Measurements from ENCODE around the gene MIS12. TPM values are rescaled to one million over a fixed set of nuclear protein-coding genes. Genes with fewer than 3 reads are reported as not detected.

Gene MIS12
- total RNA-seq, 1 experiment from 2014 or later: 32.6 TPM

GRCh38 chr17:5499476-5500231 is 13.3 kb downstream of the MIS12 start:
- DNase-seq (ENCODE audit: low read depth): no peak

- no peak for DNase-seq (ENCODE audit: low read depth)
These were observed 13.9 kb downstream of the MIS12 start for GRCh38 chr17:5500247-5500588.

GRCh38 chr17:5500589-5501391 is 14.4 kb downstream of the MIS12 start:
- DNase-seq (ENCODE audit: low read depth): peak; percentile 83

- DNase-seq (ENCODE audit: low read depth): no peak
These were observed 15.3 kb downstream of the MIS12 start for GRCh38 chr17:5501685-5502084.

GRCh38 chr17:5502552-5502951 is 16.2 kb downstream of the MIS12 start:
- no peak for DNase-seq (ENCODE audit: low read depth)

GRCh38 chr17:5506307-5506706 is 19.9 kb downstream of the MIS12 start:
- no peak for DNase-seq (ENCODE audit: low read depth)

GRCh38 chr17:5508810-5509209 is 22.4 kb downstream of the MIS12 start:
- DNase-seq (ENCODE audit: low read depth): peak; percentile 86

GRCh38 chr17:5509482-5509881 is 23.1 kb downstream of the MIS12 start:
- peak; percentile 87 for DNase-seq (ENCODE audit: low read depth)

GRCh38 chr17:5510771-5511170 is 24.4 kb downstream of the MIS12 start:
- no peak for DNase-seq (ENCODE audit: low read depth)

GRCh38 chr17:5511401-5512225 is 25.2 kb downstream of the MIS12 start:
- DNase-seq (ENCODE audit: low read depth): no peak

- peak; percentile 32 for DNase-seq (ENCODE audit: low read depth)
These were observed 27.3 kb downstream of the MIS12 start for GRCh38 chr17:5513628-5514027.

GRCh38 chr17:5514976-5515375 is 28.6 kb downstream of the MIS12 start:
- DNase-seq (ENCODE audit: low read depth): no peak

- DNase-seq (ENCODE audit: low read depth): peak; percentile 99
These were observed 29.9 kb downstream of the MIS12 start for GRCh38 chr17:5516060-5516792.

GRCh38 chr17:5522476-5522875 is 36.1 kb downstream of the MIS12 start:
- no peak for DNase-seq (ENCODE audit: low read depth)

GRCh38 chr17:5523249-5523648 is 36.9 kb downstream of the MIS12 start:
- no peak for DNase-seq (ENCODE audit: low read depth)

- DNase-seq (ENCODE audit: low read depth): peak; percentile 98
These were observed 40.6 kb downstream of the MIS12 start for GRCh38 chr17:5526821-5527598.

- no peak for DNase-seq (ENCODE audit: low read depth)
These were observed 41.4 kb downstream of the MIS12 start for GRCh38 chr17:5527601-5528250.

- no peak for DNase-seq (ENCODE audit: low read depth)
These were observed 44.1 kb downstream of the MIS12 start for GRCh38 chr17:5530265-5531084.

GRCh38 chr17:5531085-5531418 is 44.7 kb downstream of the MIS12 start:
- no peak for DNase-seq (ENCODE audit: low read depth)

- DNase-seq (ENCODE audit: low read depth): no peak
These were observed 46.2 kb downstream of the MIS12 start for GRCh38 chr17:5532581-5532980.

Data from M059J (cell line).